Stomach (tissue), 9 donors: ENCODE measurements around the gene LRP11. TPM values are rescaled to one million over a fixed set of nuclear protein-coding genes. Genes with fewer than 3 reads are reported as not detected.

ENCODE experiments used
- DNase-seq, 2 donors: peaks; one replicate each; pipeline versions ENCODE4 v3.0.0 to v3.0.0-alpha.2; 2013 to 2019
- H3K27ac ChIP-seq, 5 donors: fragments of 200-600 bp in 4 of 5; sonication (generic) in 4 of 5; one replicate each; pipeline ENCODE4 v1.5.1; 2013 to 2019; ENCODE audit warnings: mild to moderate bottlenecking in 1 of 5, moderate library complexity in 1 of 5
- H3K27me3 ChIP-seq, 3 donors: fragments of 200-600 bp; sonication (generic); one replicate each; pipeline ENCODE4 v1.5.1; 2017 to 2019; ENCODE audit warnings: mixed run types in 1 of 3
- H3K36me3 ChIP-seq, 4 donors: fragments of 200-600 bp; sonication (generic); 1 replicate in 3 of 4; 2 replicates in 1 of 4; pipeline ENCODE4 v1.5.1; 2016 to 2019
- H3K4me1 ChIP-seq, 4 donors: fragments of 200-600 bp; sonication (generic); one replicate each; pipeline ENCODE4 v1.5.1; 2016 to 2019
- H3K4me3 ChIP-seq, 4 donors: fragments of 200-600 bp; sonication (generic) in 3 of 4; one replicate each; pipeline ENCODE4 v1.5.1; 2016 to 2019; ENCODE audit warnings: mild to moderate bottlenecking in 1 of 4
- H3K9me3 ChIP-seq, 4 donors: fragments of 200-600 bp; sonication (generic); one replicate each; pipeline ENCODE4 v1.5.1; 2016 to 2019
- EP300 ChIP-seq: sonication (generic); formaldehyde crosslinking; IDR thresholded peaks from one replicate; pipeline ENCODE4 v1.6.1; 2017; ENCODE audit warnings: antibody characterized with exemption
- POLR2A ChIP-seq, 4 donors: fragments of 450-650 bp; IDR thresholded peaks; one replicate each; pipeline ENCODE4 v1.6.1; 2016; ENCODE audit warnings: antibody characterized with exemption in 4 of 4, control low read depth in 2 of 4, mild to moderate bottlenecking in 1 of 4, moderate library complexity in 1 of 4
- POLR2AphosphoS5 ChIP-seq, 3 donors: sonication (generic); formaldehyde crosslinking; IDR thresholded peaks; one replicate each; pipeline ENCODE4 v1.6.1; 2016; ENCODE audit warnings: antibody characterized with exemption in 3 of 3
- WGBS, 5 donors: extraction: QIAGEN DNeasy Blood & Tissue Kit in 3 of 5; methylation state at CpG; one replicate each; pipeline versions ENCODE4 v1.1.5 to v1.1.7; 2013 to 2018; 5-methylcytosine and 5-hydroxymethylcytosine counted together
- intact Hi-C: fragments of 100-400 bp; cut with DNase I; formaldehyde crosslinking; loops from one replicate; pipeline ENCODE4 v1.15.1; 2023; ENCODE audit warnings: low total_unique reads
- polyA plus RNA-seq, 3 donors: library from polyadenylated mRNA; stranded (reverse); fragments of 200-250 nt; gene quantifications; one replicate each; pipeline ENCODE4 v1.2.3, GENCODE V29; 2013
- total RNA-seq, 5 donors: library from RNA; depleted of rRNA; stranded (reverse); fragments of >200 nt; gene quantifications; one replicate each; pipeline versions ENCODE4 v1.1.0 to v1.2.3, GENCODE V29; 2014 to 2016
- TF ChIP-seq, protein P1 (sequence below), 7 experiments: fragments of 450-650 bp in 4 of 7; fragments of 200-600 bp in 3 of 7; sonication (generic) in 3 of 7; IDR thresholded peaks; one replicate each; pipeline ENCODE4 v1.5.1; 2016 to 2019; ENCODE audit warnings: antibody characterized with exemption in 7 of 7, control low read depth in 2 of 7, mild to moderate bottlenecking in 1 of 7
- donor health status: healthy with polysubstance abuse.
- donor health status: Bipolar disorder and iron deficiency.
- donor health status: healthy.

The LRP11 gene
- total and polyA plus RNA-seq, 8 donors: 1.8 to 80.8 (median 12.8) TPM

DNA sequence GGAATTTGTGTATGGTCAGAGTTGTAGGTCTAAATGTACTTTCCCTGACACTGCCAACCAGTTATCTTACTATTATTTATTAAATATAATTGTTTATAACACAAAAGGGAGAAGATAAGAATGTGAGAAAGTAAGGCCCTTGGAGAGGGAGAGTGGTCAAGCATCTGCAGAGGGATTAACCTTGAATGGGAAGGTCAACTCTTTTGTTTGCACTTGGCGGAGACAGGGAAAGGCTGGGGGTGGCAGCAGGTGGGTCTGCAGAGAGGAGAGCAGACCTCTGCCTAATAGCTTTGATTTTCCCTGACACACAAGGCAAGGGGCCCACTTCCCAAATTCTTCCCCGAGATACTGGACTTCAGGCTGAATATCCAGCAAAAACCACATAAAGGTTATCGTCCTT, 4.2 kb downstream of the LRP11 start:
- TF ChIP-seq, protein P1, sequence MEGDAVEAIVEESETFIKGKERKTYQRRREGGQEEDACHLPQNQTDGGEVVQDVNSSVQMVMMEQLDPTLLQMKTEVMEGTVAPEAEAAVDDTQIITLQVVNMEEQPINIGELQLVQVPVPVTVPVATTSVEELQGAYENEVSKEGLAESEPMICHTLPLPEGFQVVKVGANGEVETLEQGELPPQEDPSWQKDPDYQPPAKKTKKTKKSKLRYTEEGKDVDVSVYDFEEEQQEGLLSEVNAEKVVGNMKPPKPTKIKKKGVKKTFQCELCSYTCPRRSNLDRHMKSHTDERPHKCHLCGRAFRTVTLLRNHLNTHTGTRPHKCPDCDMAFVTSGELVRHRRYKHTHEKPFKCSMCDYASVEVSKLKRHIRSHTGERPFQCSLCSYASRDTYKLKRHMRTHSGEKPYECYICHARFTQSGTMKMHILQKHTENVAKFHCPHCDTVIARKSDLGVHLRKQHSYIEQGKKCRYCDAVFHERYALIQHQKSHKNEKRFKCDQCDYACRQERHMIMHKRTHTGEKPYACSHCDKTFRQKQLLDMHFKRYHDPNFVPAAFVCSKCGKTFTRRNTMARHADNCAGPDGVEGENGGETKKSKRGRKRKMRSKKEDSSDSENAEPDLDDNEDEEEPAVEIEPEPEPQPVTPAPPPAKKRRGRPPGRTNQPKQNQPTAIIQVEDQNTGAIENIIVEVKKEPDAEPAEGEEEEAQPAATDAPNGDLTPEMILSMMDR (IDR thresholded peaks at IDR 0.05): no peak
- TF ChIP-seq POLR2A (IDR thresholded peaks at IDR 0.05) (no peak), POLR2AphosphoS5 (IDR thresholded peaks at IDR 0.05) (no peak), EP300 (no peak)
- no peaks in the 10 kb centered on the region for H3K27me3 ChIP-seq
- DNase-seq: no peak
- 57 to 82% (median 64%) methylated on average over 3 of the region's 3 CpGs for WGBS, 5 donors
- no peak overlapping the region for H3K4me3 ChIP-seq
- H3K36me3 ChIP-seq: no peaks in the 10 kb centered on the region
- intact Hi-C loops: no loop called here
- peak overlapping the region; percentile 20 to 66 (median 41) for H3K27ac ChIP-seq
- peaks cover 36 to 77% (median 62%) of the 10 kb centered on the region in 4 donors for H3K4me1 ChIP-seq
- H3K9me3 ChIP-seq: no peaks in the 10 kb centered on the region

DNA sequence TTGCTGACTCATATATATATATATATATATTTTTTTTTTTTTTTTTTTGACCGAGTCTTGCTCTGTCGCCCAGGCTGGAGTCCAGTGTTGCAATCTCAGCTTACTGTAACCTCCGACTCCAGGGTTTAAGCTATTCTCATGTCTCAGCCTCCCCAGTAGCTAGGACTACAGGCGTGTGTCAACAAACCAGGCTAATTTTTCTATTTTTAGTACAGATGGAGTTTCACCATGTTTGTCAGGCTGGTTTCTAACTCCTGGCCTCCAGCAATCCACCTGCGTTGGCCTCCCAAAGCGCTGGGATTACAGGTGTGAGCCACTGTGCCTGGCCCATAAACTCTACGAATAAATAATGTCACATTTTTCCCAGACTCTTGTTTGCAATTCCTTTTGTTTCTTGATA, 4.8 kb downstream of the LRP11 start:
- Histone ChIP-seq H3K27ac (peak overlapping the region in 4 of 5 donors; percentile 41 to 66 (median 56)), H3K4me1 (peaks cover 32 to 77% (median 61%) of the 10 kb centered on the region in 4 donors), H3K9me3 (no peaks in the 10 kb centered on the region), H3K36me3 (no peaks in the 10 kb centered on the region), H3K4me3 (no peak overlapping the region), H3K27me3 (no peaks in the 10 kb centered on the region)
- WGBS, 5 donors: 25 to 46% (median 33%) methylated on average over 5 to 7 of the region's 7 CpGs
- TF ChIP-seq, protein P1 (IDR thresholded peaks at IDR 0.05): no peak
- no peak for TF ChIP-seq POLR2AphosphoS5 (IDR thresholded peaks at IDR 0.05)
- TF ChIP-seq EP300: no peak
- no peak for TF ChIP-seq POLR2A (IDR thresholded peaks at IDR 0.05)
- intact Hi-C loops: no loop called here
- peak in 1 of 2 donors; percentile 50 for DNase-seq

DNA sequence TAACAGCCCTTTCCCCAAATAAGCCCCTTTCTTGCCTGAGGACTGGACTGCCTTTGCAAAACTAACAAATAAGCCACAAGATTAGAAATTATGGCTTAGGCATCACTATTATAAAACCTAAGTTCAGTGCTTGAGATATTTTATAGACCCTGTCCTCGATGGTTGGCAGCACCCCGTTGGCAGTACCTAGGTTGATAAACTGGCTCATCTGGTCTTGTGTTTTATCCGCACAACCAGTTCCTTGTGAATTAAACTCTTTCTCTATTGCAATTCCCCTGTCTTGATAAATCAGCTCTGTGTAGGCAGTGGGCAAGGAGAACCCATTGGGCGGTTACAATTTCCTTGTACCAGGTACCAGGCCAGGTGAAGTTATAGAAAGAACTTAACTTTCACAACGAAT, 6.6 kb downstream of the LRP11 start:
- no peaks in the 10 kb centered on the region for H3K9me3 ChIP-seq
- peaks cover 0 to 2% (median 0%) of the 10 kb centered on the region in 4 donors for H3K36me3 ChIP-seq
- H3K4me1 ChIP-seq: peaks cover 27 to 88% (median 57%) of the 10 kb centered on the region in 4 donors
- 74 to 89% (median 79%) methylated on average over 5 of the region's 5 CpGs for WGBS, 5 donors
- DNase-seq: no peak
- intact Hi-C loops: no loop called here
- H3K27ac ChIP-seq: no peak overlapping the region
- TF ChIP-seq EP300 (no peak), POLR2A (IDR thresholded peaks at IDR 0.05) (no peak), POLR2AphosphoS5 (IDR thresholded peaks at IDR 0.05) (no peak)
- TF ChIP-seq, protein P1 (IDR thresholded peaks at IDR 0.05): no peak
- H3K27me3 ChIP-seq: no peaks in the 10 kb centered on the region
- no peak overlapping the region for H3K4me3 ChIP-seq

DNA sequence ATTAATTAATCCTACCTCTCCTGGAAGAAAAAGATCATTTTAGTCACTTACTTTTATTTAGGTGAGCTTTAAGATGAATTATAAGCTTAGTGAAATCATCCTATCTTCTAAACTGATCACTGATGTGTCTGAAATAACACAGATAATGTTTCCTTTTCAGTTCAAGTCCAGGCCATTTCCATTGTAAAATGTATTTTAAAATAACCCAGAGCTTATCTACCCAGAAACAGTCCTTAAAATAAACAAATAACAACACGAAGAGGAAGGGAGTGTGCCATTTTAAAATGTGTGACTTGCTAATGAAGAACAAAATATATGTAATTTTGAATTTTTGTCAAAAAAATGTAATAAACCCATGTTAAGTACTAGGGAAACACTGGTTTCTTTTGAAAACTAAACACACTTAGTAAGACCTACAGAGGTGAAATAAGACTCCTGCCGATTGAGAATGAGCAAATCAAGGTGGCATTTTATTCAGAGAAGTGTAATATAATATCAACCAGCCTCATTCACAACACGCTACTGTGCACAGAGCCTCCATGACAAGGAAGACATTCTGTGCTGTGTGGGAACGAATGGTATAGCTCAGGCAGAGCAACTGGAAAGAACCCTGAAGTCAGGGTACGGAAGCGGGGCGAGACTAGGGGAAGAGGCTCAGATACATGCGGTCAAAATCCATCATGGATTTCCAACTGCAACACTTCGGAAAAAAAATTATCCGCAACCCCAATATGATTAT, 7.7 kb downstream of the LRP11 start:
- Histone ChIP-seq H3K9me3 (no peaks in the 10 kb centered on the region), H3K36me3 (peaks cover 0 to 10% (median 2%) of the 10 kb centered on the region in 4 donors), H3K4me1 (peaks cover 16 to 88% (median 54%) of the 10 kb centered on the region in 4 donors), H3K4me3 (no peak overlapping the region), H3K27me3 (no peaks in the 10 kb centered on the region), H3K27ac (peak overlapping the region in 2 of 5 donors; percentile 20 to 77)
- whole genome bisulfite sequencing, 5 donors: 77 to 88% (median 85%) methylated on average over 10 of the region's 10 CpGs
- intact Hi-C loops: no loop called here
- TF ChIP-seq, protein P1 (IDR thresholded peaks at IDR 0.05): no peak
- TF ChIP-seq POLR2A (IDR thresholded peaks at IDR 0.05) (no peak), POLR2AphosphoS5 (IDR thresholded peaks at IDR 0.05) (no peak), EP300 (no peak)
- no peak for DNase-seq
